NCI-H524 treated with DMSO at 0.1 percent for 48 hours (cell line): ENCODE measurements around the gene AGO4.
"Not testable (repeated sequence)": the region's sequence is repeated elsewhere in the genome, so short reads cannot be mapped to it uniquely, and the experiment has no call there.

Experiments used
- DNase-seq: peaks from one replicate; lab custom pipeline; 2025; lab: John Stamatoyannopoulos, UW

AGO4 gene

GRCh38 chr1:35863881-35864625, 56.2 kb downstream of the AGO4 start:
- DNase-seq: no peak

- no peak for DNase-seq
Measured at GRCh38 chr1:35864813-35865212, 57.0 kb downstream of the AGO4 start.

- DNase-seq: no peak
Measured at GRCh38 chr1:35866991-35867390, 59.2 kb downstream of the AGO4 start.

GRCh38 chr1:35869245-35869950, 61.6 kb downstream of the AGO4 start:
- DNase-seq: not testable (repeated sequence)

- DNase-seq: no peak
Measured at GRCh38 chr1:35870651-35871309, 63.0 kb downstream of the AGO4 start.

GRCh38 chr1:35873243-35873750, 65.5 kb downstream of the AGO4 start:
- DNase-seq: no peak

GRCh38 chr1:35874115-35874514, 66.3 kb downstream of the AGO4 start:
- DNase-seq: not testable (repeated sequence)

GRCh38 chr1:35876988-35877387, 69.2 kb downstream of the AGO4 start:
- no peak for DNase-seq

GRCh38 chr1:35881850-35882273, 74.0 kb downstream of the AGO4 start:
- no peak for DNase-seq

GRCh38 chr1:35882586-35882944, 74.7 kb downstream of the AGO4 start:
- no peak for DNase-seq

GRCh38 chr1:35882945-35883634, 75.3 kb downstream of the AGO4 start, which contains the start of gene AGO1:
AGO1 (plus strand) TSS chr1:35883209; CDS start chr1:35883422, 213 bp downstream.
- peak; percentile 45 for DNase-seq

GRCh38 chr1:35883635-35884101, 75.9 kb downstream of the AGO4 start:
- peak; percentile 36 for DNase-seq

GRCh38 chr1:35884934-35885333, 77.1 kb downstream of the AGO4 start:
- DNase-seq: no peak

GRCh38 chr1:35885961-35886558, 78.2 kb downstream of the AGO4 start:
- no peak for DNase-seq

GRCh38 chr1:35886577-35887431, 79.0 kb downstream of the AGO4 start:
- no peak for DNase-seq

GRCh38 chr1:35887508-35887907, 79.7 kb downstream of the AGO4 start:
- DNase-seq: no peak

- DNase-seq: no peak
Measured at GRCh38 chr1:35888255-35888654, 80.4 kb downstream of the AGO4 start.

GRCh38 chr1:35888981-35889380, 81.2 kb downstream of the AGO4 start:
- DNase-seq: not testable (repeated sequence)

GRCh38 chr1:35893051-35893879, 85.4 kb downstream of the AGO4 start:
- DNase-seq: no peak

GRCh38 chr1:35894183-35894582, 86.4 kb downstream of the AGO4 start:
- no peak for DNase-seq
